ENCODE measurements around the gene PRR12. TPM values are rescaled to one million over a fixed set of nuclear protein-coding genes. Genes with fewer than 3 reads are reported as not detected.

Gene PRR12
- total RNA-seq, 4 donors from 2014 or later: 11.6 to 32.7 (median 18.1) TPM

DNA sequence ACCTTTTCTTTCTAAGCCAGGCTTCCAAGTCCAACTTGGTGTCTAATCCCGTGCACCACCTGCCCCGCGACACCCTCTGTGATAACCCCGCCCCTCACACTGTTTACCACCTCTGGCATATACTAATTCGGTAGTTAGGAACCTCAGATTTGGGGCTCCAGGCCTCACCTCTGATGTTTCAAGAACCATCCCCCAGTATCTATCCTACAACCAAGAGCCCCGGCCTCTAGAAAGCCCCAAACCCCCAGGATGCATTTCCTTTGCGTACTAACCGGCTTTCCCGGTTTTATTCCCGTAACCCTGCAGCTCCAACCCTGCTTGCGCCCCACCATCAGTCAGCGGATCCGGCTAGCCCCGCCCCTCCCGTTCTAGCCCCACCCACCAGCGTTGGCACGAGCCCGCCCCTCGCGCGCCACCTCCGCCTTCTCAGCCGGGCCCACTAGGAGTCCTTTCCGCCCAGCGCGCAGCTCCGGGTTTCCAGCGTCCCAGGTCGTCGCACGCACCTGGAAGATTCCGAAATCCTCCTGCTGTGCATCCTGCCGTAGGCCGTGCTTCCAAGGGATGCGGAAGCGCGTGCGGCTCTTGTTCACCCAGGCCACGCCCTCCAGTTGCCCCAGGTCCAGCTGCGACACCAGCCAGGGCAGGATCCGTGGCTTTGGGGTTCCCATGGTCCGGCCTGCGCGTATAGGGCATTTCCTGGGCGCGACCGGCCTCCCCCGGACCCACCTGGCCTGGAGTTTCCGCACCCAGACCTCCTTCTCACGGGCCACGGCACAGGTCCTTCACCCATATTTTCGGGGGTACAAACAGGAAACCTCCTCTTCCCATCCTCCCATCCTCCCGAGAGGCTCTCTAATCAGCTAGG is 73.4 kb downstream of the PRR12 start:
- Histone ChIP-seq H3K9me3 (no peaks in the 10 kb centered on the region), H3K4me1 (peaks cover 0 to 33% (median 17%) of the 10 kb centered on the region in 4 donors), H3K27ac (peak overlapping the region; percentile 71 to 93 (median 88)), H3K36me3 (peaks cover 0 to 51% (median 13%) of the 10 kb centered on the region in 3 donors), H3K27me3 (no peaks in the 10 kb centered on the region), H3K4me3 (peak overlapping the region; percentile 66 to 91 (median 81))
- 1% methylated on average over 47 to 53 of the region's 53 CpGs for WGBS, 2 donors
- TF ChIP-seq, protein P1, sequence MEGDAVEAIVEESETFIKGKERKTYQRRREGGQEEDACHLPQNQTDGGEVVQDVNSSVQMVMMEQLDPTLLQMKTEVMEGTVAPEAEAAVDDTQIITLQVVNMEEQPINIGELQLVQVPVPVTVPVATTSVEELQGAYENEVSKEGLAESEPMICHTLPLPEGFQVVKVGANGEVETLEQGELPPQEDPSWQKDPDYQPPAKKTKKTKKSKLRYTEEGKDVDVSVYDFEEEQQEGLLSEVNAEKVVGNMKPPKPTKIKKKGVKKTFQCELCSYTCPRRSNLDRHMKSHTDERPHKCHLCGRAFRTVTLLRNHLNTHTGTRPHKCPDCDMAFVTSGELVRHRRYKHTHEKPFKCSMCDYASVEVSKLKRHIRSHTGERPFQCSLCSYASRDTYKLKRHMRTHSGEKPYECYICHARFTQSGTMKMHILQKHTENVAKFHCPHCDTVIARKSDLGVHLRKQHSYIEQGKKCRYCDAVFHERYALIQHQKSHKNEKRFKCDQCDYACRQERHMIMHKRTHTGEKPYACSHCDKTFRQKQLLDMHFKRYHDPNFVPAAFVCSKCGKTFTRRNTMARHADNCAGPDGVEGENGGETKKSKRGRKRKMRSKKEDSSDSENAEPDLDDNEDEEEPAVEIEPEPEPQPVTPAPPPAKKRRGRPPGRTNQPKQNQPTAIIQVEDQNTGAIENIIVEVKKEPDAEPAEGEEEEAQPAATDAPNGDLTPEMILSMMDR (IDR thresholded peaks at IDR 0.05): peak in 4 of 5 experiments; percentile 20 to 73 (median 40)
- peak in 1 of 2 donors; percentile 61 for TF ChIP-seq POLR2A (IDR thresholded peaks at IDR 0.05)
- peak in 1 of 2 donors; percentile 84 for TF ChIP-seq EP300 (IDR thresholded peaks at IDR 0.05)
- peak; percentile 89 to 93 for DNase-seq (ENCODE audit: low spot score in 2 of 2)

DNA sequence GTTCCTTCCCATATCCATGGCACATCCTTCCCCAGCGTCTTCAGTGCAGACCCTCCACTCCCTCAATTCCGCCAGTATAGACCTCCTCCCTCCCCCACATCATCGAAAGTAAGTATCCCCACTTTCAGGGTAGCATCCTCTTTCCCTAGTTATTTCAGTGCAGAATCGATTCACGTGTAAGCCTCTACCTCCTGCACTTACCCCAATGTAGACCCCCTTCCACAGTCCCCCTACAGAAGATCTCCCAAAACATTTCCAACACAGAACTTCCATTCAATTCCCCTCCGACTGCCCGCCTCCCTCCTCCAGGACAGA is 74.0 kb downstream of the PRR12 start:
- Histone ChIP-seq H3K4me3 (peak overlapping the region; percentile 66 to 91 (median 81)), H3K36me3 (peaks cover 0 to 47% (median 11%) of the 10 kb centered on the region in 3 donors), H3K27me3 (no peaks in the 10 kb centered on the region), H3K27ac (peak overlapping the region; percentile 71 to 93 (median 88)), H3K9me3 (no peaks in the 10 kb centered on the region), H3K4me1 (peaks cover 0 to 33% (median 17%) of the 10 kb centered on the region in 4 donors)
- DNase-seq (ENCODE audit: low spot score in 2 of 2): no peak
- 0 to 1% methylated on average over 7 of the region's 7 CpGs for WGBS, 2 donors
- TF ChIP-seq, protein P1 (IDR thresholded peaks at IDR 0.05): no peak
- TF ChIP-seq EP300 (IDR thresholded peaks at IDR 0.05): no peak
- no peak for TF ChIP-seq POLR2A (IDR thresholded peaks at IDR 0.05)

DNA sequence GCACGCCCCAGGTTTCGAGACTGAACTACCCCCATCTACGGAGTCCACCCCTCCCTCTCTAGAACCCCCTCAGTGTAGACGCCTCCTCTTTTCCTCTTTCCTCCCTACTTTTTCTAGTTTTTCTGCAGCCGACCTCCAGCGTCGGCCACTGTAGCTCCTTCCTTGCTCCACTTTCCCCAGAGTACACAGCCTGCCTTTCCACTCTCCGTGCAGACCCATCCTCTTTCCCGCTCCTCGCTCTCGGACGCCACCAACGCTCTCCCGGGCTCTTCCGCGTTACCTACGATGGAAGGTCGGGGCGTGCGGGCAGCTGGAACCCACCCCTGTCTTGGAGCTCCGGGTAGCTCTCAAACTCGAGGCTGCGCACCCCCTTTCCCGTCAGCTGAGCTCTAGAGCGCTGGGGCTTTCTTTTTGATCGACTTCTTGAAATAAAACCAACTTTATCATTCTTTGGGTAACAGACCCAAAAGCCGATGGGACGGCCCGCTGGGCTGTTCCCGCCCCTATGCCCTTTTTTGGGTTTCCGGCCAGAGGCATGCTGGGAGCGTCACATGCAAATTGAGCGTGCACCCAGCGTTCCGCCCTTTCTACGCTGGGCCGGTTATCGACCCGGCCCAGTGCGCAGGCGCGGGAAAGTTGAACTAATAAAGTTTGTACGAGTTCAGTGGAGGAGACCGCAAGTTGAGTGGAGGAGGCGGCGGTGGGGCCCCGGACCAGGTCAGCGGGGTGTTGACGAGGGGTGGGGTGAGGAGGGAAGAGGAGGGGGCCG is 74.6 kb downstream of the PRR12 start, which contains the start of the genes BCL2L12 and IRF3:
TSS of gene BCL2L12 (plus strand) at position 583 of the 769 bp plus-strand sequence. CDS start 760 bp downstream, outside the sequence.
TSS of gene IRF3 (minus strand) at position 507 of the 769 bp plus-strand sequence. CDS start 1,019 bp downstream, outside the sequence.
- peak; percentile 97 to 98 for DNase-seq (ENCODE audit: low spot score in 2 of 2)
- peaks cover 0 to 33% (median 17%) of the 10 kb centered on the region in 4 donors for H3K4me1 ChIP-seq
- peak within 1 kb of the TSS; percentile 71 to 93 (median 88) for H3K27ac ChIP-seq
- H3K9me3 ChIP-seq: no peaks in the 10 kb centered on the region
- 0 to 1% methylated on average over 50 of the region's 50 CpGs for WGBS, 2 donors
- no peaks in the 10 kb centered on the region for H3K27me3 ChIP-seq
- H3K4me3 ChIP-seq: peak within 1 kb of the TSS; percentile 66 to 91 (median 81)
- peaks cover 0 to 47% (median 11%) of the 10 kb centered on the region in 3 donors for H3K36me3 ChIP-seq
- TF ChIP-seq POLR2A (IDR thresholded peaks at IDR 0.05) (peak; percentile 64 to 83), EP300 (IDR thresholded peaks at IDR 0.05) (peak; percentile 94)
- TF ChIP-seq, protein P1 (IDR thresholded peaks at IDR 0.05): peak in 1 of 5 experiments; percentile 13

DNA sequence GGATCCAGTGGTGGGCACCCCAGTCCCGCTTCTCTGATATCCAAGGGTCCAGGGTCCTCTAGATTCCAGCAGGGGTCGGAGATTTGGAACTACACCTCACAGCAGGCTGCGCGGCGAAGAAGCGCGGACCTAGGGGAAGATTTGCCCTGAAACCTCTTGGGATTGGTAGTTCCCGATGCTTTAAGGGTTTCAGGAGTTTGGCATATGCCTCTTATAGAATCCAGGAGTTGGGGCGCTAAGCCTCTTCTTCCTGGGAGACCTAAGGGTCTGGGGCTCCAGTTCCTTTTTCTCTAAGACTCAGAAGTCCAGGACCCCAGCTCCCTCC is 75.1 kb downstream of the PRR12 start:
- Histone ChIP-seq H3K36me3 (peaks cover 0 to 47% (median 11%) of the 10 kb centered on the region in 3 donors), H3K27me3 (no peaks in the 10 kb centered on the region), H3K9me3 (no peaks in the 10 kb centered on the region), H3K4me1 (peaks cover 0 to 33% (median 17%) of the 10 kb centered on the region in 4 donors), H3K4me3 (peak overlapping the region; percentile 66 to 91 (median 81)), H3K27ac (peak overlapping the region; percentile 71 to 93 (median 88))
- DNase-seq (ENCODE audit: low spot score in 2 of 2): no peak
- TF ChIP-seq POLR2A (IDR thresholded peaks at IDR 0.05): no peak
- WGBS, 2 donors: 0% methylated on average over 9 of the region's 9 CpGs

DNA sequence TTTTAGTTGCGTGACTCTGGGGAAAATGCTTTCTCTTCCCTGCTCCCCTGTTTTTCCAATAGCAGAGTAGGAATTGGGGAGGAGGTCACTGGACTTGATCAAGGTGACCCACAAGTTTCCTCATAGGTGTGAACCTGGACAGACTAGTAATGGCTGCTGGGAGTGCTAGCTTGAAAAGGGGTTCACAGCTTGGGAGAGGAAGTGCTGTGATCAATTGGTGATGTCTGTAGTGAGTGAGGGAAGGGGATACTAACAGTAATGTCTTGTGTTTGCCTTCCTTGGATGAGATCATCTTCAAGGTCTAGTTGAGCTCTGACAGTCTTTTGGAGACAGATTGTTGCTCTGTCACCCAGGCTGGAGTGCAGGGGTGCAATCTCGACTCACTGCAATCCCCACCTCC is 76.5 kb downstream of the PRR12 start:
- Histone ChIP-seq H3K27ac (no peak overlapping the region), H3K4me1 (peaks cover 0 to 42% (median 17%) of the 10 kb centered on the region in 4 donors), H3K4me3 (no peak overlapping the region), H3K27me3 (no peaks in the 10 kb centered on the region), H3K36me3 (peaks cover 0 to 39% (median 4%) of the 10 kb centered on the region in 3 donors), H3K9me3 (no peaks in the 10 kb centered on the region)
- TF ChIP-seq, protein P1 (IDR thresholded peaks at IDR 0.05): no peak
- TF ChIP-seq EP300 (IDR thresholded peaks at IDR 0.05) (no peak), POLR2A (IDR thresholded peaks at IDR 0.05) (no peak)
- no peak for DNase-seq (ENCODE audit: low spot score in 2 of 2)
- 73 to 85% methylated on average over 2 of the region's 2 CpGs for WGBS, 2 donors

Data from tibial nerve (tissue), 4 donors.